ENCODE results near the gene SS18L1.

SS18L1 gene

GRCh38 chr20:62225820-62226635 is 82.5 kb downstream of the SS18L1 start:
- DNase-seq (ENCODE audit: low read depth in 2 of 2): no peak

- DNase-seq (ENCODE audit: low read depth in 2 of 2): no peak
These were observed 83.4 kb downstream of the SS18L1 start for GRCh38 chr20:62226707-62227590.

GRCh38 chr20:62227591-62227976 is 84.0 kb downstream of the SS18L1 start:
- DNase-seq (ENCODE audit: low read depth in 2 of 2): no peak

GRCh38 chr20:62227977-62228958 is 84.7 kb downstream of the SS18L1 start:
- DNase-seq (ENCODE audit: low read depth in 2 of 2): no peak

GRCh38 chr20:62228982-62229545 is 85.5 kb downstream of the SS18L1 start:
- no peak for DNase-seq (ENCODE audit: low read depth in 2 of 2)

- no peak for DNase-seq (ENCODE audit: low read depth in 2 of 2)
These were observed 86.1 kb downstream of the SS18L1 start for GRCh38 chr20:62229667-62230066.

- DNase-seq (ENCODE audit: low read depth in 2 of 2): no peak
These were observed 86.7 kb downstream of the SS18L1 start for GRCh38 chr20:62230276-62230675.

- DNase-seq (ENCODE audit: low read depth in 2 of 2): no peak
These were observed 87.1 kb downstream of the SS18L1 start for GRCh38 chr20:62230696-62231095.

GRCh38 chr20:62231292-62231691 is 87.7 kb downstream of the SS18L1 start:
- DNase-seq (ENCODE audit: low read depth in 2 of 2): no peak
